OCI-M2 (cell line): Measurements from ENCODE around the gene KLHL13.

Experiments used
- DNase-seq: peaks from one replicate; lab custom pipeline; 2025; ENCODE audit not compliant: unreplicated experiment; lab: John Stamatoyannopoulos, UW

Gene KLHL13

GRCh38 chrX:117892469-117892868 lies 224.1 kb downstream of the KLHL13 start:
- no peak for DNase-seq

- no peak for DNase-seq
Measured at GRCh38 chrX:117871796-117872195, 244.8 kb downstream of the KLHL13 start.

GRCh38 chrX:117860517-117860916 lies 256.1 kb downstream of the KLHL13 start:
- DNase-seq = no peak

- DNase-seq = no peak
Measured at GRCh38 chrX:117854806-117855205, 261.8 kb downstream of the KLHL13 start.

- DNase-seq = no peak
Measured at GRCh38 chrX:117851025-117851424, 265.6 kb downstream of the KLHL13 start.
